Measurements from ENCODE around the gene MAGI1.

GRCh38 chr3:66082679-66083078, 44.0 kb upstream of the MAGI1 start:
- TF ChIP-seq POLR2A (IDR thresholded peaks at IDR 0.05) (no peak), CTCF (IDR thresholded peaks at IDR 0.05 in 8 of 11, conservative IDR thresholded peaks at IDR 0.05 in 3 of 11) (no peak)
